NCI-H345 treated with DMSO at 0.1 percent for 48 hours (cell line): ENCODE results near the gene ROBO1.
A peak's percentile ranks its signal among the peaks of the same experiment; 100 is the strongest.

Experiments used
- DNase-seq: peaks from one replicate; lab custom pipeline; 2025; ENCODE audit not compliant: unreplicated experiment; lab: John Stamatoyannopoulos, UW

The ROBO1 gene

DNA sequence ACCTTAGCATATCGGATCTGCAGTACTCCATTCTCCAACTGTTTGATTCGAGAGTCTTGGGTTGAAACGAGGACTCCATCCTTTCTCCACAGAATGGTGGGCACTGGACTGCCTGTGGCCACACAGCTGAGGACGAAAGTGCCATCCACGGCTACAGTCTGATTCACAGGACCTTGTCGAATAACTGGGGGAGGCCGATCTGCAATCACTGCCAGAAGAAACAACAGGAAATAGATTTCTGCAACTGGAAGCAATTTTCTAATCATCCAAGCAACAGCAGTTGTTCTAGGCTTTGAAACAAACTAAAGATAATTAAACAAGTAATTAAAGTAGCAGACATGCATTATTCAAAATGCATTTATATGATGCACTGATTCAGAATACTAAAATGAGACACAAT lies 1097.7 kb downstream of the ROBO1 start:
- peak; percentile 53 for DNase-seq

DNA sequence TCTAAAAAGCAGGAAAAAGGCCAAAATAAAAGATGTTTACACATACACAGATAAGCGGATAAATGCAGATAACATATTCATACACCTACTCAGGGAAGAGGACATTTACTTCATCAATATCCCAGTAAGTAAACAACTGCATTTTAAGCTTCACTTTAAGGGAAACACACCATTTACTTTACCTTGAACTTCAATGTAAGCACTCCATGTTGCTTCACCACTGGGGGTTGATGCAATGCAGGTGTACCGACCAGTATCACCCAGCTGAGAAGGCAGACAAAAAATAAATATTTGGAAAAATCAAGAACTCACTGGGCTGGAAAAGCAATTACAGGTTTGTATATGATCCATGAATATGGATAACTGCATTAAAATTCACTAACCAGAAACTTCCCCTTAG lies 1099.5 kb downstream of the ROBO1 start:
- peak; percentile 70 for DNase-seq

DNA sequence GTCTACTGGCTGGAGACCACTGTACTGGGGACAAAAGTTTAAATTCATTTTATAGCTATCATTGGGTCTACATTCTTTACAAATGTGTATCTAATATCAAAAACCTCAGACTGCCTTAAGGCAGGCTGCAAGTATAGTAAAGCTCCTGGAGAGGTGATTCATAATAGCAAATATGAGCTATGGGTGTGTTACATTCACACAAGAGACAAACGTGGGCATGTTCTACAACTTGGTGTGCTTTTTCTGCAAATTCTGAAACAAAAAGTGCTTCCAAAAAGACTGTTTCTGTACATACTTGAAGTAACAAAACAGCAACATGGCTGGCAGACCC lies 1101.4 kb downstream of the ROBO1 start:
- no peak for DNase-seq

DNA sequence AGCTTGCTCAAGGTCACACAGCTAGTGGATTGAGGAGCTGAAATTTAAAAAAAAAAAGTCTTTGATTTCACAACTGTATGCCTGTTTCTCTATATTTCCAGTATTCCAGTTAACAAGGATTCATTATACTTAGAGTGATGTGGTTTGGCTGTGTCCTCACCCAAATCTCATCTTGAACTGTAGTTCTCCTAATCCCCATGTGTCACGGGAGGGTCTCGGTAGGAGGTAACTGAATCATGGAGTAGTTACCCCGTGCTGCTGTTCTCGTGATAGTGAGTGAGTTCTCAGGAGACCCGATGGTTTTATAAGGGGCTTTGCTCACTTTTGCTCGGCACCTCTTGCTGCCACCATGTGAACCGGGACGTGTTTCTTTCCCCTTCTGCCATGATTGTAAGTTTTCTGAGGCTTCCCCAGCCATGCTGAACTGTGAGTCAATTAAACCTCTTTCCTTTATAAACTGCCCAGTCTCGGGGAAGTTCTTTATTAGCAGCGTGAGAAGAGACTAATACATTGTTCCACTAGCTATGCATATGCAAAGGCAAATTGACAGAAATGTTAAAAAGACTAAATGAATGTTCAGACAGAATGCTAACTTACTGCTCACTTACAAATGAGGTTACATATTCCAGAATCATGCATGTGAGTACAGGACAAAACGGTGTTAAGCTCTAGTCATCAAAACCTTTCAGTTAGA lies 1101.9 kb downstream of the ROBO1 start:
- DNase-seq = no peak

DNA sequence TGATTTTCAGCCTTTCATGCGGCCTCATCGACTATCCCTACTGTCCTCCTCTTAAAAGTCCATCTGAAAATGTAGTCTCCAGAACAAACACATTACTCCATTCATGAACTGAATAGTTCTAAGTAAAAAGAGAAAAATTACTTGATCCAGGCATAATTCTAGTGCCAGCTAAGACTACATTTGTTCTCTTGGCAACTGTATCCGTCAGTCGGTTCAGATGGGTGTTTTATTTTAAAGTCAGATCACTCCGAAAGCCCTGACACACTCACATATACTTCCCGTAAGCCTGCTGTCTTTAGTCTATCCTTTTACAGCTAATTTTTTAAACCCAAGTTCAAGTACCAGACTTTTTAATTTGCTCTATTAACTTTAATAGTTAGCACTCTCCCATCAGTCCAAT lies 1102.7 kb downstream of the ROBO1 start:
- no peak for DNase-seq

DNA sequence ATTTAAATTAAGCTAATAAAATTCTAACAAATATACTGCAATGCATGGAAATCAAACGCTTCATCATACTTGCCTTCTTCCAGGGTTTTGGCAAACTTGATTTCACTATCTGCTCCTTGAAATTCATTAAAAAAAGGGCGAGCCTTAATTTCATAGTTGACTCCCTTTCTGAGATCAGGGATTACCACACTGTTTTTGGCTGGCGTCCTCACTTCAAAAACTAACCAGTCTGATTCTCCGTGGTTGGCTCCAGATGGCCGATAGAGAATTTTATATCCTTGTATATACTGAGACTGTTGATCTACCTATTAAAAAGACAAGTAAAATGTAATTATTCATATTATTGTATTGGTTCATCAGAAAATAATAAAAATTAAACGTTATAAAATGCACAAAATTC lies 1106.8 kb downstream of the ROBO1 start:
- no peak for DNase-seq

DNA sequence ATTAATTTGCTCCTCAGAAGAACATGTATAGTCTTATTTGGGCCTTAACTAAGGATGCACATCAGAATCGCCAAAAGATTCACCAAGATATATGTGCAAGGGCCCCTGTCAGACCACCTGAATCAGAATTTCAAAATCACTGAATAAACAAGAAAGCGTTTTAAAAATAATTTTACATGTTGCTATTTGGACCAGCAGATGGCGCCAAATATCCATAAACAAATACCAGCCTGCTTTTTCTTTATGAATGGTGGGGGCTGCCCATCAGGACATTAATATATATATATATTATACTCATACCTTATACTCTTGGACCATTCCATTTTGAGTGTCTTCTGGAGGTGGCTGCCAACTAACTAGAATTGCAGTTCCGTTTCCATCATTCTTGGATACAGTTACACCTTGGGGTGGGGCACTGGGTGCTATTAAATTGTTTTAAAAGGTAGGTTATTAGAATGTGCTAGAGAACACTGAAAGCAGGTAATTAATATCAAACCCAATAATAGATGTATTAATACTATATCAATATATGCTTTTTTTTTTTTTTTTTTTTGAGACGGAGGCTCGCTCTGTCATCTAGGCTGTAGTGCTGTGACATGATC lies 1108.3 kb downstream of the ROBO1 start:
- DNase-seq = no peak

DNA sequence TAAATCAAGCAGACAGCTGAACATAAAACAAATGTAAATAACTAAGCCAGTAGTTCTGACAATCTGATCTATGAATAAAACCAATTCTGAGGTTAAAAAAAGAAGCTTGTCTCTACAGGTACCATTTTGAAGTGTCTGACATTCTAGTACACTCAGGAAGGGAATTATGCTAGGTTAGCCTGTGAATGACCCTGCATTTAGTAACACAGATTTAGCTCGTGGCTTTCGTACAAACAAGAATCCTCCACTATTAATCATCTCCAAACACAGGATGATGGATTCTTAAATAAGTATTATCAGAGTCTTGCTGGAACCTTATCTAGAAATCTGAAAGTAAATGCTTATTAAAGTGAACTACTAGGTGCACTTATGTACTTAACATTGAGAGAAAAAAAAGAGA lies 1120.1 kb downstream of the ROBO1 start:
- no peak for DNase-seq

DNA sequence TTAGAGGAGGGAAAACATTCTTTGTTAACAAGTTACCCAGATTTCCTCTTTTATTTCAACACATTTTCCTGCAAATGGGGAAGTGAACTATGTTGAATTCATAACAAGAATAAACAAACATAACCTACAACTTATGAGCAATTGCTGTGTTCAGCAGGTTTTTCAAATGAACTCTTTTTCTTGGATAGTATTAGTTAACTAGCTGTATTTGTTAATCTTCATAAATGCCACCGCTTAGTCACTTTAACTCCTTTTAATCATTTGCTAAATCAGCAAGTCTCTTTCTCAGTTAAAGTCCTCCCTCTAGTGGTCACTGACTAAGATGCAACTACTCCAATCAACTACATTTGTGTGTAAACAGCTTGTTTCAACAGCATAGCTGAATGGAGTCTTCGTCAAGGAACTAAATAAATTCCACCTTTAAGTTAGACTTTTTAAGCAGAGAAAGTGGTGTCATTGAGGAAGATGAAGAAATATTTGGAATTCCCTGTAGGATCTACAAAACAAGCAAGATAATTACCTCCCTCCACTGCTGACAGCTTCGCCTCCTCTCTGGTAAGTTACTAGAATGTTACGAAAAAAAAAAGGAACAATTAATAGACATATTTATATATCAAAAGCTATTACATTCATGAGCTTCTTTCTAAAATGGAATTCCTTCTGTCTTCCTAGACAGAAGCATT lies 1122.0 kb downstream of the ROBO1 start:
- DNase-seq = peak; percentile 15

DNA sequence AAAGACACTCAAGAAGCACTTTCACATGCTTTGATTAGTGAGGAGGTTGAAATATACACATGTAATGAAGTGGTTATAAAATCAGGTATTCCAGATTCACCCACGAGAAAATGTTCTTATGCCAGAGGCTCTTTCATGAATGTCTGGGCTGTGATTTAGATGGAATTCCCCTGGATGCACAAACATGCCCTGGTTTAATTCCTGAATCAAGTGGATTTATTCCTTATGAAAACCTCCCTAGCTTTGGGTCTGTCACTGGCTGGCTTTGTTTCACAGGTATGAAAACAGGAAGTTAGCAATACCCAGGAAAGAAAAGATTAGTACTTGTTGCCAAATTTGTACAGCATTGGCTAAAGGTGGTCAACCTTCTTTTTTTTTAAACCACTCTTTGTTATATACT lies 1123.0 kb downstream of the ROBO1 start:
- no peak for DNase-seq

DNA sequence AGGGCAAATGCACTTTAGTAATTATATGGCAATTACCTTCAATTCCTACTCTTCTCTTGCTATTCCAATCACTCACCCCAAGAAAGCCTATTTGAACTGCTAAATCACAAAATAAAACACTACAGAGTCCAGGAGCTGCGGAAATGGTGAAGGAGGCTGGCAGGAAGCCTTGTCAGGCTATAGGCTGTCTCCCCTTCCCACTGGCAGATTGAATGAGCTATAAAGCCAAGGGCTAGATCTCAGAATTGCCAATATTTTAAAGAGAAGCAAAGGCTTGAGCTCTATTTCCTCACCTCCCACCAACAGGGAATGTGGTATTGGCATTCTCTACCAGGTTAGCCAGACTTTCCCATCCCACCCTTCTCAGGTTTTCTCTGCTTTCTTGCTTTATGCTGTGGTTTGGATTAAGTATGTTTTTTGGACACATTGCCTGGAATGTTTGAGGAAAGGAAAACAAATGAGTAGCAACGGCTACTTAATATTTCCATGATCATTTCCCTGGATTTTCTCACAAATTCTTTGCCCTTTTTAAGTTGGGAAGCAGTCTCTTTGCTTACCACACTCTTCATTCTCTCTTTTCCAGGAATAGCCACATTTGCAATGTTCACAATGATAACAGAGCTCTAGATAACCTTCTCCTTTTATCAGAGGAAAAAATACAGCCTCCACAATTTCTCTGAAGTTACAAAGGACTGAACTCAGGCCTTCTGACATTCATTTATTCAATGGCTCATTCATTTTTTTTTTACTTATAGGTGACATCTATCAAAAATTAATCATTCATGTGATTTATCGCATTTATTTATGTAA lies 1125.4 kb downstream of the ROBO1 start:
- no peak for DNase-seq

DNA sequence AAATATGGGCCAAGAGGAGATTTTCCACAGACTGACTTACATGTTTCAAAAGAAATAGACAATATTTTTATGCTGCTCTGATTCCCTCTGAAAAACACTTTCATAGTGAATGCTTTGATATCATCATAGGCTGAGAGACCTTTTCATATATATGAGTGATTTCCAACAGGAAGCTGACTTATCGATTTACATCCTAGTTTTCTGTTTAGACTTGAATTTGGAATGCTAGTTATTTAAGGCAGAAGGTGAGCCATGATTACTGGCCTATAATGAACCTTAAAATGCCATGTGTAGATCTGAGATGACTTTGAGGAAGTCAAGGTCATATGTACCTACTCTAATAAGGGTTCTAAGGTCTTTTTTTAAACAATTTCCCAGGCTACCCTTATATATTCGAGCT lies 1126.1 kb downstream of the ROBO1 start:
- DNase-seq = no peak

DNA sequence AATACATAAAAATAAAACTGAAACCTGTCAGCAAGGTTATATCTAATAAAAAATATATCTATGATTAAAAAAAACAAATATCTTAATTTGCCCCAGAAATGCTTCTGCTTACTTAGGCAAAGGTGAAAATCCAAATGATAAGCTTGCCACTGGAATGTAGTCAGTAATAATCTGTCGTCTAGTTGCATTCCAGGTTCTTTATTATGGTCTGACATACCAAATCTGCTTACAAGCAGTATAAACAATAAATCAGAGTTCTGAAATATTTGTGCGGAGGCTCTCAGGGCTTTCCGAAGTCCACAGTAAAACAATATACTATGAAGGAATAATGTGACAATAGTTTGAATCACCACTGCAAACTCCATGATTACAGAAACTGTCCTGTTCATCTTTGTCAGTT lies 1133.5 kb downstream of the ROBO1 start:
- no peak for DNase-seq

DNA sequence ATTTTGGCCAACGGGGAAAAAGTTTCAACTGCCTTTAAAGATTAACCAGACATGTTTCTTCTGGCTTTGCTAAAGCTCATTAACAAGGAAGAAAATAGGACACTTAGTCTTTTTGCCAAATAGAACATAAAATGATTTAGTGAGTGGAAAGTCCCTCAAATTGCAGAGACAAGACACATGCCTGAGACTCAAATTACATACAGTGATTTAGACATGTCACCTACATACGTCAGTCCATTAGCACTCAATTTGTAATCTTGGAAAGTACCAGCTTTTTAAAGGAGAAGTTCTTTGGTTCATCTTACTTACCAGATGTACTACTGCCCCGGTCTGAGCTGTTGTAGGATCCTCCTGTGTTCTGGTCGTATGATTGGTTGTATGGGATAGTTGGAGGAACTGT lies 1134.2 kb downstream of the ROBO1 start:
- no peak for DNase-seq

DNA sequence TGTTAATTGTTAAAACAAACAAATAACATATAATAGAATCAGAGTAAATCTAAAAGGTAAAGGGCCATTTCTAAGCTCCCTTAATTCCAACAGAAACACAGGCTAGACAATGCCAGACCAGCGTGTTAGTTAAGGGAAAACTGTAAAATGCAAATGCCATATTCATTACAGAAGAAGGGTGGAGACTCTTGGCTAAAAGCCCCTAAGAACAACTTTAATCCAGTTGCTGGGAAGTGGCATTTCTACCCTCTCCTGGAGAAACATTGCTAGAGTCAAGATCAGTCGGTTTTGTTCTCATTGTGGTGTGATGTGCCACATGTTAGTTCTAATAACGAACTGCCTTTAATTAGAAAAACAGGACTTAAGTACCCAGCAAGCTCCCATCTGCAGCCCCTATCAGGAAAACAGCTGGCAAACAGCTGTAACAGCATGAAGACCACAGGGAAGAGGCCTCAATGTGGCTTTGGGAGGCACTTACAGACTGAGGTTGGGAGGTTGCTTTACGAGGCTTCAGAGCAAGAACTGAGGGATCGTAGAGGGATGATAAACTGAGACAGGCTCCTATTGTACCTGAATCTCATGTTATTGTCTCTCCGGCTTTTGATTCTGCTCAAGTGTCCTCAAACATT lies 1134.8 kb downstream of the ROBO1 start:
- no peak for DNase-seq

DNA sequence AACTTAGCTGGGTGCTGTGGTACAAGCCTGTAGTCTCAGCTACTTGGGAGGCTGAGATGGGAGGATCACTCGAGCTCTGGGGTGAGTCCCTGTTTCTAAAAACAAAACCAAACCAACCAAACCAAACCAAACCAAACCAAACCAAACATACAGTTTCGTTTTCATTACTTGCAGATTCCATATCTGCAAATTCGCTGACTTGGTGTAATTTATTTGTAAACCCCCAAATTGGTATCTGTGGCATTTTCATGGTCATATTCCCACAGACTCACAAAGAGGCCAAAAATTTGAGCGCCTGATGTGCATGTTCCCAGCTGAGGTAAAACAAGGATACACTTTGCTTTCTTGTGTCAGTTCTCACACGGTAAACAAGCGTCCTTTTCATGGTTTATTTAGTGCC lies 1138.3 kb downstream of the ROBO1 start:
- DNase-seq = no peak

DNA sequence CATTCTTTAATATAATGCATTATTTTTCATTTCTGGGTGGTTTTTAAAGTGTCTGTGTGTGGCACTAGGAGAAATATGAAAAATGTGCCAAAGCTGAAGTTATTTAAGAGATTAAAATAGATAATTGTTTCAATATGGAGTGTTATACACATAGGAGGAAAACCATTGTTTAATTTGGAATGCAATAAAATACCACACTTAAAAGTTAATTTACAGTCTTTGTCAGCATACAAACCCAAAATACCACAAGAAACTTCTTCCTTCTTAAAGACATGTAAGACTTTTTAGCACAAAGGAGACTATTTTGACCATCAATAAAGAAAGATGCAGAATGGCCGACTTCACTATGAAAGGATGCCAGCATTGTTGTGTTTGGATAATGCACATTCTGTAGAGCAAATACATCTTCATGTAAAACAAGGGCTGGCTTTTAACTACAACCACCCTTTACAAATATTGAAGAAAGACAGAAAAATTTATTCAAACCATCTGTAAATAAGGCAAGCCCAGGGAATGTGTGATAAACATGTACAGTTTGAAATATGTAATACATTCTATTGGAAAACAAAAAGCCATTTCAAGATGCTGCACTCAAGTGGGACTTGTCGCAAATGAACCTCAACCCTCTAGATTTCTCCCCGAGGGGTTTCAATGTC lies 1146.6 kb downstream of the ROBO1 start:
- no peak for DNase-seq

DNA sequence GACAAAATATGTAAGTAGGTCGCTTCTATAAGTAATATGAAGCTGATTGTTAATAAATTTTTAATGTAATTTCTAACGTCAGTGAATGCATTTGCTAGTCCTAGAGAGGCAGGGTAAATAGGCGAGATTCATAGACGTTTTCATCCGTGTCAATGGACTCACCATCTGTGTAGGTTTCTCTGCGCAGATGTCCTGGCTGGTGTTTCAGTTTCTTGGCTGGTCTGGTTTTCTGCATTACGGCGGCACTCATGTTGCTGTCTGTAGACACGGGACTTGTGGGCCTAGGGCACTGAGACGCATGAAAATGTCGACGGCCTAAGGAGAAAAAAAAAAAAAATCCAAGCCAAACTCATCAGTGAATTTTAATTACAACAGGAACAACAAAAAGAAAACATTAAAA lies 1153.3 kb downstream of the ROBO1 start:
- DNase-seq = no peak

DNA sequence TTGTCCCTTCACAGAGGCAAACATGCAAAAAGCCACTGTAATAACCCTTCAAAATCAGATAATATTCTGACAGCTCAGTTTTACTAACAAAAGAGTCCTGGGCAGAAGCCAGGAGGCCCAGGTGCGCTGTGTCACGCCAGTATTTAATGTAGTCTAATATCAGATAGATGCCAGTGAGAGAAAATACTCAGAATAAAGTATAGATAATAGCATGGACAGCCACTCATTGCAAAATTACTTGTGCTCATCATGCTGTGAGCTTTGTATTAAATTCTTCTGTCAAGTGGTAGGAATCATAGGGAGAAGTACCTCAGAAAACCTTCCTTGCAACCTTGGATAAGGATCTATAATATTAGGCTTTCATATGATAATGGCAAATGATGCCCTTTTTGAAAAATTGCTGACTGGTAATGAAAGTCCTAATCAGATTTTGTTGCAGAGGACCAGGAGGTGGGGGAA lies 1154.3 kb downstream of the ROBO1 start:
- no peak for DNase-seq

DNA sequence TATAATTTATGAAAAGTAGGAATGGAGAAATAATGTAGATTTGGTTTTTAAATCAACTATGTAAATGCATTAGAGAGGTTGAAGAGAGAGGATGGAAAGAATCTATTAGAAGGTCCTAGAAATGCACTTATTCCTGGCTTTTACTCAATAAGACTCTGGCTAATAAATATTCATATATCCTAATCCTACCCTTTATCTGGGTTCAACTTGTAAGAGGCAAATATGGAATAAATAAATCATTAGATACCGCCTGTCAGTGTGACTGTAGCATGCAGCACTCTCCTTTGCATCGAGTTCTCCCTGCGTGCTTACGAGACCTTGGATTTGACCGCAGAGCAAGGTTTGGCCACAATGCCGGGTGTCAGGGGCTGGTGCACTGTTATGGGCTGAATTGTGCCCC lies 1156.5 kb downstream of the ROBO1 start:
- no peak for DNase-seq
